ENCODE data around the gene AKR1C8. TPM values are rescaled to one million over a fixed set of nuclear protein-coding genes. Genes with fewer than 3 reads are reported as not detected.
"Not testable (repeated sequence)": the region's sequence is repeated elsewhere in the genome, so short reads cannot be mapped to it uniquely, and the experiment has no call there.

AKR1C8 gene
- total RNA-seq, 4 donors from 2014 or later, result not detected

DNA sequence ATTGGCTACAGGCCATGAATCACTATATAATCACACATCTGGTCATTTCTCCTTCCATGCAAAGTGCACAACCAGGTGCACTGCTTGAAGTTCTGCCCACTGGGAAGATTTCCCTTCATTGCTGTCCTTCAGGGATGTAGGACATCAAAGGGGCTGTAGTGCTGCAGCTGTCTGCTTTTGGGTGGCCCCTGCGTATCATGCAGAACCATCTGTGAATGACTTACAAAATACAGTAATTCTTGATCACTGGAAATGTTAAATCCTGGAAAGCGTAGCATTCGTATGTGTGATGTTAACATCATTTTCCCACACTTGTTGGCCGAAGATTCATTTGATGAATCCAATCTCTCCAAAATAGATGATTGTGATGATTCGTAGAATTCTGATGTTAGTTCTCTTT is 68.3 kb downstream of the AKR1C8 start:
- 83% methylated on average over 5 of the region's 5 CpGs for WGBS
- Histone ChIP-seq H3K27me3 (no peaks in the 10 kb centered on the region), H3K4me1 (no peaks in the 10 kb centered on the region), H3K4me3 (no peak overlapping the region), H3K27ac (replicated peaks in 1 of 4) (no peak overlapping the region), H3K9me3 (no peaks in the 10 kb centered on the region), H3K36me3 (no peaks in the 10 kb centered on the region)
- intact Hi-C loops (cut with DNase I), result no loop called here
- DNase-seq (ENCODE audit: extremely low spot score), result no peak
- TF ChIP-seq POLR2A (IDR thresholded peaks at IDR 0.05; ENCODE audit: low read depth), result no peak
- no peak for TF ChIP-seq POLR2AphosphoS5 (IDR thresholded peaks at IDR 0.05)
- TF ChIP-seq, protein P1, sequence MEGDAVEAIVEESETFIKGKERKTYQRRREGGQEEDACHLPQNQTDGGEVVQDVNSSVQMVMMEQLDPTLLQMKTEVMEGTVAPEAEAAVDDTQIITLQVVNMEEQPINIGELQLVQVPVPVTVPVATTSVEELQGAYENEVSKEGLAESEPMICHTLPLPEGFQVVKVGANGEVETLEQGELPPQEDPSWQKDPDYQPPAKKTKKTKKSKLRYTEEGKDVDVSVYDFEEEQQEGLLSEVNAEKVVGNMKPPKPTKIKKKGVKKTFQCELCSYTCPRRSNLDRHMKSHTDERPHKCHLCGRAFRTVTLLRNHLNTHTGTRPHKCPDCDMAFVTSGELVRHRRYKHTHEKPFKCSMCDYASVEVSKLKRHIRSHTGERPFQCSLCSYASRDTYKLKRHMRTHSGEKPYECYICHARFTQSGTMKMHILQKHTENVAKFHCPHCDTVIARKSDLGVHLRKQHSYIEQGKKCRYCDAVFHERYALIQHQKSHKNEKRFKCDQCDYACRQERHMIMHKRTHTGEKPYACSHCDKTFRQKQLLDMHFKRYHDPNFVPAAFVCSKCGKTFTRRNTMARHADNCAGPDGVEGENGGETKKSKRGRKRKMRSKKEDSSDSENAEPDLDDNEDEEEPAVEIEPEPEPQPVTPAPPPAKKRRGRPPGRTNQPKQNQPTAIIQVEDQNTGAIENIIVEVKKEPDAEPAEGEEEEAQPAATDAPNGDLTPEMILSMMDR (IDR thresholded peaks at IDR 0.05), result no peak

DNA sequence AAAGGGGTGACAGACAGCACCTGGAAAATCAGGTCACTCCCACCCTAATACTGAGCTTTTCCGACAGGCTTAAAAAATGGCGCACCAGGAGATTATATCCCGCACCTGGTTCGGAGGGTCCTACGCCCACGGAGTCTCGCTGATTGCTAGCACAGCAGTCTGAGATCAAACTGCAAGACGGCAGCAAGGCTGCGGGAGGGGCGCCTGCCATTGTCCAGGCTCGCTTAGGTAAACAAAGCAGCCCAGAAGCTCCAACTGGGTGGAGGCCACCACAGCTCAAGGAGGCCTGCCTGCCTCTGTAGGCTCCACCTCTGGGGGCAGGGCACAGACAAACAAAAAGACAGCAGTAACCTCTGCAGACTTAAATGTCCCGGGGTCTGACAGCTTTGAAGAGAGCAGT is 75.1 kb downstream of the AKR1C8 start:
- 89% methylated on average over 12 of the region's 12 CpGs for WGBS
- DNase-seq (ENCODE audit: extremely low spot score); H3K27me3 ChIP-seq; intact Hi-C loops (cut with DNase I); H3K27ac ChIP-seq (replicated peaks in 1 of 4); H3K4me3 ChIP-seq; H3K9me3 ChIP-seq; H3K4me1 ChIP-seq: not testable (repeated sequence)
- H3K36me3 ChIP-seq, result peaks cover 0 to 26% (median 15%) of the 10 kb centered on the region in 4 donors

DNA sequence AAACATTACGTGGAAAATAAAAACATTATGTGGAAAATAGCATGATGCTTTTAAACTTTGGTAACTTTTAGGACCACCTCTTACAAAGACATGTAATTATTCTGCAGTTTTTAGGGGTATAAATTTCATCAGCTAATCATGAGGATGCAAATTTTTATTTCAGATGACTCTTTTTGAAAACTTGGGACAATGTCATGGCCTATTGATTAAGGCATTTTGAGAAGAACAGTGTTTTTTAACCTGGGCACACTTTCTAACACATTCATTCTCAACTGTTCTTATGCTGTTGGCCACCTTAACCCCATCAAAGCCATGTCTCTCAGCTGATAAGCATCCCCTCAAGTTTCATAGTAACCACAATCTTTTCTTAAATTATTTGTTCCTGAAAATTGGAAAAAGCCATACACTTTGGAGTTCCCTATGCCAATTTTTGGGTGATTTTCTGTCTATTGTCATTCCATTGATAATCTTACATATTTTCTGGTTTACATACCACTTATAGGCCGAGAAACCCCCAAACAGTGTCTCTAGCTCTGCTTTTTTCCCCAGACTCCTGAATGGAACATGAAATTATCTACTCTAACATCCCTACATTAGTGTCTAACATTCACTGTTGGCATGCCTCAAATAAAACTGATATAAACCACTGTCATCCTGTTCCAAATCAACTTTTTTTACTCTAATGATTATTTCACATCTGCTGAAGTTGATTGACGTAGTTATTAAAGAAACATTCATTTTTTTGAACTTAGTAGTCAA is 76.1 kb downstream of the AKR1C8 start:
- intact Hi-C loops (cut with DNase I), result no loop called here
- Histone ChIP-seq H3K4me1 (no peaks in the 10 kb centered on the region), H3K27ac (replicated peaks in 1 of 4) (no peak overlapping the region), H3K4me3 (no peak overlapping the region), H3K36me3 (peaks cover 0 to 26% (median 15%) of the 10 kb centered on the region in 4 donors), H3K9me3 (no peaks in the 10 kb centered on the region), H3K27me3 (no peaks in the 10 kb centered on the region)
- DNase-seq (ENCODE audit: extremely low spot score), result no peak
- WGBS, result 44% methylated on average over 3 of the region's 3 CpGs
- no peak for TF ChIP-seq EP300 (IDR thresholded peaks at IDR 0.05)
- TF ChIP-seq, protein P1 (IDR thresholded peaks at IDR 0.05), result no peak
- no peak for TF ChIP-seq POLR2A (IDR thresholded peaks at IDR 0.05; ENCODE audit: low read depth)

DNA sequence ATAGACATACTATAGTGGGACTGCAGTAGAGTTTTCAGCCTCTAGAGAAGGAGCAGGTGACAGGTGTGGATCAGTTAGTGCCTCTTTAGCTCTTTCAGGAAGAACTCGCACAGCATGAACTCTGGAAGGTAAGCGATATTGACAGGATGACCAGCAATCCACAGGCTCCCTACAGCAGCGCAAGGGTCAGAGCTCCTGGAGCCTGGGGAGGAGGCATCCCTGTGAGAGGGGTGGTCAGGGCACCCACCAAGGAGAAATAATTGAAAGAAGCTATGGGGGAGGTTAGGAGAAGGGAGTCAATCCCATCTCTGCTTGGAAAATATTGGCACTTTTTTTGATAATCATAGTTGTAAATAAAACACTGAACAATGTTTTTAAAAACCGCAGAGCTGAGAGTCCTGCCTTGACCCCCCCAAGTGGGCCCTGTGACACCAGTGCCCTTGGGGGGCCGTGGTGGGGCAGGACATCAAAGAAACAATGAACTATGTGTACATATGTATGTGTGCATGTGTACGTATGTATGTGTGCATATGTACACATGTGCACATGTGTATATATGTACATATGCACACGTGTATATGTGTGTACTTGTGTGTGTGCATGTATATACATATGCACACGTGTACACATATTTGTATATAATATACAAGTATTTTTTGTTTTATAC is 77.0 kb downstream of the AKR1C8 start:
- DNase-seq (ENCODE audit: extremely low spot score), result no peak
- no peak overlapping the region for H3K27ac ChIP-seq (replicated peaks in 1 of 4)
- H3K4me1 ChIP-seq, result no peaks in the 10 kb centered on the region
- peaks cover 0 to 32% (median 16%) of the 10 kb centered on the region in 4 donors for H3K36me3 ChIP-seq
- intact Hi-C loops (cut with DNase I), result no loop called here
- H3K9me3 ChIP-seq, result no peaks in the 10 kb centered on the region
- H3K4me3 ChIP-seq, result no peak overlapping the region
- no peaks in the 10 kb centered on the region for H3K27me3 ChIP-seq
- no peak for TF ChIP-seq EP300 (IDR thresholded peaks at IDR 0.05)
- no peak for TF ChIP-seq POLR2A (IDR thresholded peaks at IDR 0.05; ENCODE audit: low read depth)
- TF ChIP-seq, protein P1 (IDR thresholded peaks at IDR 0.05), result no peak
- no peak for TF ChIP-seq POLR2AphosphoS5 (IDR thresholded peaks at IDR 0.05)
- 59% methylated on average over 8 of the region's 8 CpGs for WGBS

- H3K4me1 ChIP-seq, result no peaks in the 10 kb centered on the region
- intact Hi-C loops (cut with DNase I), result no loop called here
- no peak overlapping the region for H3K4me3 ChIP-seq
- DNase-seq (ENCODE audit: extremely low spot score), result no peak
- WGBS, result 96% methylated on average over 1 of the region's 1 CpG
- H3K9me3 ChIP-seq, result no peaks in the 10 kb centered on the region
- H3K36me3 ChIP-seq, result peaks cover 0 to 36% (median 19%) of the 10 kb centered on the region in 4 donors
- H3K27me3 ChIP-seq, result no peaks in the 10 kb centered on the region
- TF ChIP-seq POLR2AphosphoS5 (IDR thresholded peaks at IDR 0.05) (no peak), POLR2A (IDR thresholded peaks at IDR 0.05; ENCODE audit: low read depth) (no peak), EP300 (IDR thresholded peaks at IDR 0.05) (no peak)
- TF ChIP-seq, protein P1 (IDR thresholded peaks at IDR 0.05), result no peak
- H3K27ac ChIP-seq (replicated peaks in 1 of 4), result no peak overlapping the region
These were observed 78.4 kb downstream of the AKR1C8 start for GRCh38 chr10:5106553-5106952.
